HCT116 (cell line): ENCODE results near the gene KCNC4. TPM values are rescaled to one million over a fixed set of nuclear protein-coding genes. Genes with fewer than 3 reads are reported as not detected.

Source experiments
- ATAC-seq: fragments of 200-7000 bp; cut with Tn5 transposase; 2 replicates; pipeline ENCODE4 v1.9.1; 2020; ENCODE audit warnings: mild to moderate bottlenecking, moderate library complexity
- BruUV-seq: library from RNA; stranded (reverse); fragments of 400-500 nt; replicated peaks from 2 replicates; lab custom pipeline; 2021; lab: Mats Ljungman, UMichigan
- CTCF ChIA-PET: fragments of 300-600 bp; sonication (Branson Sonifier 250); formaldehyde crosslinking; loops from one replicate; lab custom pipeline; 2021; ENCODE audit warnings: antibody characterized with exemption; lab: Charles Lee
- POLR2A ChIA-PET: fragments of 300-600, 350-600 bp; sonication (Branson Sonifier 250); formaldehyde crosslinking; loops from one replicate; lab custom pipeline; 2021; ENCODE audit warnings: antibody characterized with exemption; lab: Charles Lee
- RAD21 ChIA-PET, 2 experiments: fragments of 300-600 bp; sonication (Branson Sonifier 250); formaldehyde crosslinking; loops; one replicate each; lab custom pipeline; 2023; ENCODE audit warnings: low total read pairs in 2 of 2; ENCODE audit not compliant: uncharacterized antibody in 2 of 2, unreplicated experiment in 2 of 2, low non-redundant PET in 1 of 2; lab: Charles Lee
- DNase-seq: peaks from one replicate; pipeline ENCODE4 v3.0.0-alpha.2; 2010; ENCODE audit warnings: low read depth, low spot score
- H2AFZ ChIP-seq: fragments of 200-600 bp; shearing (Covaris generic), sonication (generic); 2 replicates; pipeline ENCODE4 v1.6.1; 2017; ENCODE audit warnings: low read depth, mixed run types, mixed read lengths, antibody characterized with exemption, low read length; ENCODE audit not compliant: poor library complexity, severe bottlenecking
- H3K27ac ChIP-seq: 2 replicates; pipeline ENCODE4 v1.5.1; 2012; ENCODE audit warnings: low read depth, low read length
- H3K27me3 ChIP-seq: fragments of 200-600 bp; sonication (generic); 2 replicates; pipeline ENCODE4 v1.6.1; 2016; ENCODE audit warnings: mixed run types, low read length, mixed read lengths; ENCODE audit not compliant: insufficient read depth
- H3K36me3 ChIP-seq, 2 experiments: fragments of 200-500 bp in 1 of 2; fragments of 200-600 bp in 1 of 2; sonication (Bioruptor generic) in 1 of 2; sonication (generic) in 1 of 2; 2 replicates each; pipeline versions ENCODE4 v1.5.1 to v1.6.1; 2014 to 2016; ENCODE audit warnings: low read length in 2 of 2, inconsistent platforms in 1 of 2, mixed read lengths in 1 of 2, mixed run types in 1 of 2; ENCODE audit not compliant: insufficient read depth in 2 of 2, control insufficient read depth in 1 of 2
- H3K4me1 ChIP-seq, 2 experiments: fragments of 200-600 bp in 1 of 2; sonication (generic) in 1 of 2; 2 replicates each; pipeline versions ENCODE4 v1.5.1 to v1.6.1; 2012 to 2017; ENCODE audit warnings: low read length in 2 of 2, inconsistent platforms in 1 of 2, mild to moderate bottlenecking in 1 of 2, mixed read lengths in 1 of 2, mixed run types in 1 of 2, moderate library complexity in 1 of 2; ENCODE audit not compliant: insufficient read depth in 2 of 2, control insufficient read depth in 1 of 2
- H3K4me2 ChIP-seq: fragments of 200-600 bp; sonication (generic); 2 replicates; pipeline ENCODE4 v1.6.1; 2017; ENCODE audit warnings: mixed run types, low read length, mixed read lengths
- H3K4me3 ChIP-seq, 2 experiments: fragments of 200-600 bp in 1 of 2; sonication (generic) in 1 of 2; replicated peaks in 1 of 2; 2 replicates each; pipeline ENCODE4 v1.5.1; 2011 to 2016; ENCODE audit warnings: low read length in 2 of 2, control low read depth in 1 of 2, low read depth in 1 of 2, mild to moderate bottlenecking in 1 of 2, mixed read lengths in 1 of 2, mixed run types in 1 of 2
- H3K79me2 ChIP-seq: fragments of 200-600 bp; sonication (generic); 2 replicates; pipeline ENCODE4 v1.6.1; 2017; ENCODE audit warnings: mild to moderate bottlenecking, mixed run types, low read length, moderate library complexity, mixed read lengths; ENCODE audit not compliant: insufficient read depth
- H3K9ac ChIP-seq: fragments of 200-600 bp; sonication (generic); 2 replicates; pipeline ENCODE4 v1.6.1; 2016; ENCODE audit warnings: low read length, mixed read lengths
- H3K9me2 ChIP-seq: fragments of 200-600 bp; sonication (generic), shearing (Covaris generic); 2 replicates; pipeline ENCODE4 v1.6.1; 2017; ENCODE audit warnings: mixed run types, mild to moderate bottlenecking, moderate library complexity; ENCODE audit not compliant: insufficient read depth
- H3K9me3 ChIP-seq, 2 experiments: fragments of 200-500 bp in 1 of 2; fragments of 200-600 bp in 1 of 2; sonication (Bioruptor generic) in 1 of 2; sonication (generic) in 1 of 2; 2 replicates each; pipeline ENCODE4 v1.6.1; 2014 to 2017; ENCODE audit warnings: low read length in 2 of 2, mixed read lengths in 2 of 2, inconsistent platforms in 1 of 2, low read depth in 1 of 2, mild to moderate bottlenecking in 1 of 2, mixed run types in 1 of 2, moderate library complexity in 1 of 2; ENCODE audit not compliant: control insufficient read depth in 1 of 2, insufficient read depth in 1 of 2
- H4K20me1 ChIP-seq: fragments of 200-600 bp; sonication (generic), shearing (Covaris generic); 2 replicates; pipeline ENCODE4 v1.6.1; 2017; ENCODE audit warnings: mixed run types, mild to moderate bottlenecking, moderate library complexity; ENCODE audit not compliant: insufficient read depth
- ATF3 ChIP-seq: IDR thresholded peaks from 2 replicates; pipeline ENCODE4 v1.6.1; 2012
- intact Hi-C: fragments of 100-400 bp; cut with micrococcal nuclease; formaldehyde crosslinking; loops from 2 replicates; pipeline ENCODE4 v1.10.0; 2022
- total RNA-seq: library from RNA; stranded (reverse); gene quantifications from one replicate; pipeline ENCODE4 v1.2.1, GENCODE V29; 2021; ENCODE audit not compliant: unreplicated experiment
- TF ChIP-seq, protein P1 (sequence below): IDR thresholded peaks from 2 replicates; pipeline ENCODE4 v1.6.1; 2012; ENCODE audit warnings: low read depth
- TF ChIP-seq, protein P2 (sequence below), 3 experiments: fragments of 200-600 bp in 1 of 3; sonication (generic) in 1 of 3; IDR thresholded peaks in 2 of 3; conservative IDR thresholded peaks in 1 of 3; 2 replicates each; pipeline ENCODE4 v1.5.1; 2012 to 2017; ENCODE audit warnings: low read depth in 2 of 3, low read length in 2 of 3, antibody characterized with exemption in 1 of 3, borderline replicate concordance in 1 of 3, control low read depth in 1 of 3, mild to moderate bottlenecking in 1 of 3, mixed read lengths in 1 of 3, mixed run types in 1 of 3, moderate library complexity in 1 of 3; ENCODE audit not compliant: insufficient read depth in 1 of 3

Gene KCNC4
- total RNA-seq, 1 experiment from 2014 or later: 13.0 TPM

GRCh38 chr1:110187139-110187890 lies 22.8 kb upstream of the KCNC4 start:
- Histone ChIP-seq H3K4me1 (no peaks in the 10 kb centered on the region), H3K79me2 (no peaks in the 10 kb centered on the region), H3K4me3 (no peak overlapping the region), H2AFZ (no peak overlapping the region), H3K4me2 (no peak overlapping the region), H3K9ac (no peak overlapping the region), H3K27me3 (no peaks in the 10 kb centered on the region), H3K36me3 (no peaks in the 10 kb centered on the region), H4K20me1 (no peaks in the 10 kb centered on the region), H3K9me2 (no peaks in the 10 kb centered on the region), H3K9me3 (no peaks in the 10 kb centered on the region), H3K27ac (no peak overlapping the region)
- RAD21 ChIA-PET: no interaction called here
- BruUV-seq: no TSS peak
- CTCF ChIA-PET: interaction anchor here (2.3 kb wide), 1 partner anchor 10 kb away, joined by 8 read pairs; no protein-coding TSS in a partner anchor
- DNase-seq (no peak), ATAC-seq (no peak)
- POLR2A ChIA-PET: no interaction called here
- TF ChIP-seq, protein P1, sequence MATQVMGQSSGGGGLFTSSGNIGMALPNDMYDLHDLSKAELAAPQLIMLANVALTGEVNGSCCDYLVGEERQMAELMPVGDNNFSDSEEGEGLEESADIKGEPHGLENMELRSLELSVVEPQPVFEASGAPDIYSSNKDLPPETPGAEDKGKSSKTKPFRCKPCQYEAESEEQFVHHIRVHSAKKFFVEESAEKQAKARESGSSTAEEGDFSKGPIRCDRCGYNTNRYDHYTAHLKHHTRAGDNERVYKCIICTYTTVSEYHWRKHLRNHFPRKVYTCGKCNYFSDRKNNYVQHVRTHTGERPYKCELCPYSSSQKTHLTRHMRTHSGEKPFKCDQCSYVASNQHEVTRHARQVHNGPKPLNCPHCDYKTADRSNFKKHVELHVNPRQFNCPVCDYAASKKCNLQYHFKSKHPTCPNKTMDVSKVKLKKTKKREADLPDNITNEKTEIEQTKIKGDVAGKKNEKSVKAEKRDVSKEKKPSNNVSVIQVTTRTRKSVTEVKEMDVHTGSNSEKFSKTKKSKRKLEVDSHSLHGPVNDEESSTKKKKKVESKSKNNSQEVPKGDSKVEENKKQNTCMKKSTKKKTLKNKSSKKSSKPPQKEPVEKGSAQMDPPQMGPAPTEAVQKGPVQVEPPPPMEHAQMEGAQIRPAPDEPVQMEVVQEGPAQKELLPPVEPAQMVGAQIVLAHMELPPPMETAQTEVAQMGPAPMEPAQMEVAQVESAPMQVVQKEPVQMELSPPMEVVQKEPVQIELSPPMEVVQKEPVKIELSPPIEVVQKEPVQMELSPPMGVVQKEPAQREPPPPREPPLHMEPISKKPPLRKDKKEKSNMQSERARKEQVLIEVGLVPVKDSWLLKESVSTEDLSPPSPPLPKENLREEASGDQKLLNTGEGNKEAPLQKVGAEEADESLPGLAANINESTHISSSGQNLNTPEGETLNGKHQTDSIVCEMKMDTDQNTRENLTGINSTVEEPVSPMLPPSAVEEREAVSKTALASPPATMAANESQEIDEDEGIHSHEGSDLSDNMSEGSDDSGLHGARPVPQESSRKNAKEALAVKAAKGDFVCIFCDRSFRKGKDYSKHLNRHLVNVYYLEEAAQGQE: no peak
- no peak for TF ChIP-seq ATF3
- TF ChIP-seq, protein P2, sequence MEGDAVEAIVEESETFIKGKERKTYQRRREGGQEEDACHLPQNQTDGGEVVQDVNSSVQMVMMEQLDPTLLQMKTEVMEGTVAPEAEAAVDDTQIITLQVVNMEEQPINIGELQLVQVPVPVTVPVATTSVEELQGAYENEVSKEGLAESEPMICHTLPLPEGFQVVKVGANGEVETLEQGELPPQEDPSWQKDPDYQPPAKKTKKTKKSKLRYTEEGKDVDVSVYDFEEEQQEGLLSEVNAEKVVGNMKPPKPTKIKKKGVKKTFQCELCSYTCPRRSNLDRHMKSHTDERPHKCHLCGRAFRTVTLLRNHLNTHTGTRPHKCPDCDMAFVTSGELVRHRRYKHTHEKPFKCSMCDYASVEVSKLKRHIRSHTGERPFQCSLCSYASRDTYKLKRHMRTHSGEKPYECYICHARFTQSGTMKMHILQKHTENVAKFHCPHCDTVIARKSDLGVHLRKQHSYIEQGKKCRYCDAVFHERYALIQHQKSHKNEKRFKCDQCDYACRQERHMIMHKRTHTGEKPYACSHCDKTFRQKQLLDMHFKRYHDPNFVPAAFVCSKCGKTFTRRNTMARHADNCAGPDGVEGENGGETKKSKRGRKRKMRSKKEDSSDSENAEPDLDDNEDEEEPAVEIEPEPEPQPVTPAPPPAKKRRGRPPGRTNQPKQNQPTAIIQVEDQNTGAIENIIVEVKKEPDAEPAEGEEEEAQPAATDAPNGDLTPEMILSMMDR (IDR thresholded peaks at IDR 0.05 in 2 of 3, conservative IDR thresholded peaks at IDR 0.05 in 1 of 3; ENCODE audit: borderline replicate concordance in 1 of 3, insufficient read depth in 1 of 3, low read depth in 2 of 3, low read length in 2 of 3): no peak
- intact Hi-C loops: no loop called here
